Right atrium auricular region (tissue), 2 donors: ENCODE data around the gene BCAP29. TPM values are rescaled to one million over a fixed set of nuclear protein-coding genes. Genes with fewer than 3 reads are reported as not detected.

Experiments
- DNase-seq: peaks from one replicate; pipeline ENCODE4 v3.0.0-alpha.2; 2019; ENCODE audit warnings: low spot score
- H3K27ac ChIP-seq, 2 donors: fragments of 200-600 bp; sonication (generic); 1 replicate in 1 of 2; 2 replicates in 1 of 2; pipeline ENCODE4 v1.5.1; 2016 to 2019
- H3K27me3 ChIP-seq, 2 donors: fragments of 200-600 bp; sonication (generic); one replicate each; pipeline versions ENCODE4 v1.5.1 to v1.6.0; 2017 to 2019
- H3K36me3 ChIP-seq: fragments of 200-600 bp; sonication (generic); one replicate; pipeline ENCODE4 v1.5.1; 2016
- H3K4me1 ChIP-seq, 2 donors: fragments of 200-600 bp; sonication (generic); one replicate each; pipeline versions ENCODE4 v1.5.1 to v1.6.0; 2017 to 2019
- H3K4me3 ChIP-seq, 2 donors: fragments of 200-600 bp; sonication (generic); 1 replicate in 1 of 2; 2 replicates in 1 of 2; pipeline ENCODE4 v1.5.1; 2017 to 2019; ENCODE audit warnings: mild to moderate bottlenecking in 1 of 2, moderate library complexity in 1 of 2
- H3K9me3 ChIP-seq, 2 donors: fragments of 200-600 bp; sonication (generic); one replicate each; pipeline ENCODE4 v1.5.1; 2019
- CTCF ChIP-seq, 2 donors: fragments of 200-600 bp; sonication (generic); IDR thresholded peaks; one replicate each; pipeline ENCODE4 v1.5.1; 2019; ENCODE audit warnings: antibody characterized with exemption in 2 of 2
- total RNA-seq, 2 donors: library from RNA; depleted of rRNA; stranded (reverse); fragments of >200 nt; gene quantifications; one replicate each; pipeline ENCODE4 v1.1.0, GENCODE V29; 2016

Gene BCAP29
- total RNA-seq, 2 donors from 2014 or later: 115 to 258 TPM

- H3K27me3 ChIP-seq: no peaks in the 10 kb centered on the region
- H3K4me1 ChIP-seq: peaks cover 0 to 9% of the 10 kb centered on the region in 2 donors
- H3K36me3 ChIP-seq: peaks cover 45% of the 10 kb centered on the region
- no peak overlapping the region for H3K4me3 ChIP-seq
- DNase-seq: no peak
- TF ChIP-seq CTCF (IDR thresholded peaks at IDR 0.05): no peak
- no peak overlapping the region for H3K27ac ChIP-seq
- no peaks in the 10 kb centered on the region for H3K9me3 ChIP-seq
These were observed 17.0 kb downstream of the BCAP29 start for GRCh38 chr7:107596881-107597581.

GRCh38 chr7:107597582-107597916, 17.5 kb downstream of the BCAP29 start:
- no peak for DNase-seq
- Histone ChIP-seq H3K9me3 (no peaks in the 10 kb centered on the region), H3K4me3 (no peak overlapping the region), H3K4me1 (peaks cover 0 to 9% of the 10 kb centered on the region in 2 donors), H3K27ac (no peak overlapping the region), H3K36me3 (peaks cover 46% of the 10 kb centered on the region), H3K27me3 (no peaks in the 10 kb centered on the region)
- no peak for TF ChIP-seq CTCF (IDR thresholded peaks at IDR 0.05)

GRCh38 chr7:107597953-107598352, 17.9 kb downstream of the BCAP29 start:
- Histone ChIP-seq H3K36me3 (peaks cover 46% of the 10 kb centered on the region), H3K4me3 (no peak overlapping the region), H3K9me3 (no peaks in the 10 kb centered on the region), H3K27ac (no peak overlapping the region), H3K4me1 (peaks cover 0 to 9% of the 10 kb centered on the region in 2 donors), H3K27me3 (no peaks in the 10 kb centered on the region)
- TF ChIP-seq CTCF (IDR thresholded peaks at IDR 0.05): no peak
- no peak for DNase-seq

- Histone ChIP-seq H3K4me1 (peaks cover 0 to 9% of the 10 kb centered on the region in 2 donors), H3K27me3 (no peaks in the 10 kb centered on the region), H3K4me3 (no peak overlapping the region), H3K27ac (no peak overlapping the region), H3K36me3 (peaks cover 40% of the 10 kb centered on the region), H3K9me3 (no peaks in the 10 kb centered on the region)
- TF ChIP-seq CTCF (IDR thresholded peaks at IDR 0.05): no peak
- no peak for DNase-seq
These were observed 19.2 kb downstream of the BCAP29 start for GRCh38 chr7:107599262-107599661.

- H3K4me1 ChIP-seq: no peaks in the 10 kb centered on the region
- no peak for DNase-seq
- H3K9me3 ChIP-seq: no peaks in the 10 kb centered on the region
- H3K27me3 ChIP-seq: no peaks in the 10 kb centered on the region
- no peak overlapping the region for H3K27ac ChIP-seq
- no peak for TF ChIP-seq CTCF (IDR thresholded peaks at IDR 0.05)
- no peak overlapping the region for H3K4me3 ChIP-seq
- H3K36me3 ChIP-seq: peaks cover 30% of the 10 kb centered on the region
These were observed 20.8 kb downstream of the BCAP29 start for GRCh38 chr7:107600816-107601215.
